Measurements from ENCODE around the gene PAX4. TPM values are rescaled to one million over a fixed set of nuclear protein-coding genes. Genes with fewer than 3 reads are reported as not detected.

The PAX4 gene
- total and polyA plus RNA-seq, 9 of the 15 experiments (the other 6 are each of a cell fraction or from before 2014, with no cell fraction given): not detected

DNA sequence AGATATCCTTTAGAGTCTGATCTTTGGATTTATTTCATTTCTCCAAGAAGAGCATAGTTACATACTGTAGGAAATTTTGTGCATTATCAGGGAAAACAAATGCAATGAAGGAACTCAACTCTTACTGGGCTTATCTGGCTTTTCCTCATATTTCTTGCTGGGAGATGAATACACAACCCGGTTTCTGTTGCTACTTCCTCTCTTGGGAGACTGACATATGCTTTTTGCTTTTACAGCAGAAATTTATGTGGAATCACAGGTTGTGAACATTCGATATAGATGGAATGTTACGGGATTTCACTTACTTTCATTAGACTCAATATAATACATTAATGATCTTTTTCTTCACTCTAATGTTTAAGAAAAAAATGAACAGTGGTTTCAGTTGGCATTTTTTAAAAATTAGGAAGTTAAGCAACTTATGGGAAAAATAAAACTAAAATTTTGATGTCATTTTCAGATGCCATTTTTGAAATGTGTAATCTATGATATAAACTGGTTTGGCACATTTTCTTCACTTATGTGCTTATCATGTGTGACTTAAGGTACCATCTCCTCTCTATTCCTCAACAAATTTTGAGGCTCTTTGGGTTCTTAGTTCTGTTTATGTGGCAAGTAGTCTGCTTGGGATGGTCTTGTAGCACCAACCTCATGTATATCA, 41.2 kb upstream of the PAX4 start (continued):
- TF ChIP-seq, protein P1, sequence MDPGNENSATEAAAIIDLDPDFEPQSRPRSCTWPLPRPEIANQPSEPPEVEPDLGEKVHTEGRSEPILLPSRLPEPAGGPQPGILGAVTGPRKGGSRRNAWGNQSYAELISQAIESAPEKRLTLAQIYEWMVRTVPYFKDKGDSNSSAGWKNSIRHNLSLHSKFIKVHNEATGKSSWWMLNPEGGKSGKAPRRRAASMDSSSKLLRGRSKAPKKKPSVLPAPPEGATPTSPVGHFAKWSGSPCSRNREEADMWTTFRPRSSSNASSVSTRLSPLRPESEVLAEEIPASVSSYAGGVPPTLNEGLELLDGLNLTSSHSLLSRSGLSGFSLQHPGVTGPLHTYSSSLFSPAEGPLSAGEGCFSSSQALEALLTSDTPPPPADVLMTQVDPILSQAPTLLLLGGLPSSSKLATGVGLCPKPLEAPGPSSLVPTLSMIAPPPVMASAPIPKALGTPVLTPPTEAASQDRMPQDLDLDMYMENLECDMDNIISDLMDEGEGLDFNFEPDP (CRISPR knock-in tag; IDR thresholded peaks at IDR 0.05): no peak
- TF ChIP-seq ZBTB8A (IDR thresholded peaks at IDR 0.05; ENCODE audit: partially characterized antibody): no peak
- peak; percentile 39 for TF ChIP-seq MAFG (tag; conservative IDR thresholded peaks at IDR 0.05)
- TF ChIP-seq CREBBP (IDR thresholded peaks at IDR 0.05; ENCODE audit: low read depth, low read length): no peak
- TF ChIP-seq NFIX (CRISPR knock-in tag; IDR thresholded peaks at IDR 0.05; ENCODE audit: low read depth): no peak
- TF ChIP-seq KLF6 (CRISPR knock-in tag; IDR thresholded peaks at IDR 0.05; ENCODE audit: borderline replicate concordance): no peak
- no peak for TF ChIP-seq PURB (CRISPR knock-in tag; IDR thresholded peaks at IDR 0.05; ENCODE audit: low read depth)
- no peak for TF ChIP-seq ZFX (CRISPR knock-in tag; IDR thresholded peaks at IDR 0.05)
- TF ChIP-seq, protein P2, sequence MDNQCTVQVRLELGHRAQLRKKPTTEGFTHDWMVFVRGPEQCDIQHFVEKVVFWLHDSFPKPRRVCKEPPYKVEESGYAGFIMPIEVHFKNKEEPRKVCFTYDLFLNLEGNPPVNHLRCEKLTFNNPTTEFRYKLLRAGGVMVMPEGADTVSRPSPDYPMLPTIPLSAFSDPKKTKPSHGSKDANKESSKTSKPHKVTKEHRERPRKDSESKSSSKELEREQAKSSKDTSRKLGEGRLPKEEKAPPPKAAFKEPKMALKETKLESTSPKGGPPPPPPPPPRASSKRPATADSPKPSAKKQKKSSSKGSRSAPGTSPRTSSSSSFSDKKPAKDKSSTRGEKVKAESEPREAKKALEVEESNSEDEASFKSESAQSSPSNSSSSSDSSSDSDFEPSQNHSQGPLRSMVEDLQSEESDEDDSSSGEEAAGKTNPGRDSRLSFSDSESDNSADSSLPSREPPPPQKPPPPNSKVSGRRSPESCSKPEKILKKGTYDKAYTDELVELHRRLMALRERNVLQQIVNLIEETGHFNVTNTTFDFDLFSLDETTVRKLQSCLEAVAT (IDR thresholded peaks at IDR 0.05): no peak
- no peak for TF ChIP-seq SMARCA5 (IDR thresholded peaks at IDR 0.05)
- no peak for TF ChIP-seq ZNF696 (CRISPR knock-in tag; conservative IDR thresholded peaks at IDR 0.05)

Data from K562 (cell line).